Eye (tissue), 1 donor: ENCODE data around the gene TMEM59L.
A peak's percentile ranks its signal among the peaks of the same experiment; 100 is the strongest.

ENCODE experiments used
- DNase-seq: peaks from one replicate; pipeline ENCODE4 v3.0.0-alpha.2; 2015

Gene TMEM59L

GRCh38 chr19:18639706-18640243, 27.1 kb downstream of the TMEM59L start:
- DNase-seq = no peak

- no peak for DNase-seq
Observed at GRCh38 chr19:18644196-18645034, 31.7 kb downstream of the TMEM59L start.

- no peak for DNase-seq
Observed at GRCh38 chr19:18645035-18645511, 32.4 kb downstream of the TMEM59L start.

GRCh38 chr19:18646535-18647370, 34.1 kb downstream of the TMEM59L start:
- peak; percentile 66 for DNase-seq

GRCh38 chr19:18647371-18647767, 34.7 kb downstream of the TMEM59L start:
- no peak for DNase-seq

GRCh38 chr19:18647807-18648206, 35.1 kb downstream of the TMEM59L start:
- DNase-seq = no peak

- peak; percentile 72 for DNase-seq
Observed at GRCh38 chr19:18648973-18649315, 36.3 kb downstream of the TMEM59L start.

GRCh38 chr19:18649371-18650020, 36.8 kb downstream of the TMEM59L start:
- DNase-seq = peak; percentile 85

GRCh38 chr19:18650021-18650390, 37.3 kb downstream of the TMEM59L start:
- DNase-seq = no peak

GRCh38 chr19:18650468-18651041, 37.9 kb downstream of the TMEM59L start:
- DNase-seq = peak; percentile 53

- no peak for DNase-seq
Observed at GRCh38 chr19:18651300-18651699, 38.6 kb downstream of the TMEM59L start.

- no peak for DNase-seq
Observed at GRCh38 chr19:18651733-18652132, 39.1 kb downstream of the TMEM59L start.

- no peak for DNase-seq
Observed at GRCh38 chr19:18653853-18654252, 41.2 kb downstream of the TMEM59L start.

GRCh38 chr19:18654469-18654868, 41.8 kb downstream of the TMEM59L start:
- no peak for DNase-seq

- DNase-seq = no peak
Observed at GRCh38 chr19:18655173-18655844, 42.6 kb downstream of the TMEM59L start.

- no peak for DNase-seq
Observed at GRCh38 chr19:18656337-18657086, 43.8 kb downstream of the TMEM59L start.

- DNase-seq = peak; percentile 59
Observed at GRCh38 chr19:18657590-18658365, 45.1 kb downstream of the TMEM59L start.

GRCh38 chr19:18658366-18658855, 45.7 kb downstream of the TMEM59L start:
- DNase-seq = no peak

- DNase-seq = peak; percentile 39
Observed at GRCh38 chr19:18659281-18660050, 46.8 kb downstream of the TMEM59L start.
